GM15510 (cell line): ENCODE data around the gene VPS4A.
A peak's percentile ranks its signal among the peaks of the same experiment; 100 is the strongest.

Source experiments
- POLR2A ChIP-seq: IDR thresholded peaks from 3 replicates; pipeline ENCODE4 v1.6.1; 2011; ENCODE audit warnings: borderline replicate concordance; ENCODE audit not compliant: insufficient read length; ENCODE audit errors: extremely low read depth

The VPS4A gene

DNA sequence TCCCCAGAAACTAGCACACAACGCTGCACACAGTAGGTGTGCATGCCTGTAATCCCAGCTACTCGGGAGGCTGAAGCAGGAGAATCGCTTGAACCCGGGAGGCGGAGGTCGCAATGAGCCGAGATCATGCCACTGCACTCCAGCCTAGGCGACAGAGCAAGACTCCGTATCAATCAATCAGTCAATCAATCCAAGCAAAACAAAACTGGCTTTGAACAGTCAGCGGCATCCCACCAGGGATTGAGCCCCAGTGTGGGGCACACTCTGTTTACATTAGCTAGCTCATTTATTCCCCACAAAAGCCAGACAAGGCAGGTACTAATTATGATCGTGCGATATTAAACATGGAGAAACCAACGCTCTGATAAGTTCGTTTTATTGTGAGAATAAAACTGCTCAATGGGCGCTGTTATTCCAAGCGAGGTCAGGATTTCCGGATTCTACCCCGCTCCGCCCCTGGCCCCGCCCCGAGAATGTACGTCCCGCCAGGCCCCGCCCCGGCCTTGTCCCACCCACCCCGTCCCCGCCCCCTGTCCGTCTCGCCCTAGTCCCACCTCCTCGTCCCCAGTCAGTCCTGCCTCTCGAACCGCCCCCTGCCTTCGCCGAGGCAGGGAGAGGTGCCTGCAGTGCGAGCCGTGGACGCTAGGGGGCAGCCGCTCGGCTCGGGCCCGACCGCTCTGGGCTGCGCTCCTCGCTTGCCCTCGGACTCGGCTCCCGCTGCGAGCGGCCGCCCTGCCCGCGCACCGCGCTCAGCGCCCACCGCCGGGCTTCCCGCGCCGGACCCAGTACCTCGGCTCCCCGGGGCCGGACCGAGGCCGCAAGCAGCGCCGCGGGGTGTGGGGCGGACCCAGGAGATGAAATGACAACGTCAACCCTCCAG lies at the start of gene VPS4A:
Gene VPS4A (plus strand): TSS at position 698 of the 880 bp plus-strand sequence. CDS start 162 bp downstream, at position 860.
- TF ChIP-seq POLR2A, result peak; percentile 89

GRCh38 chr16:69266334-69267063 lies 44.7 kb upstream of the VPS4A start:
- TF ChIP-seq POLR2A, result no peak

DNA sequence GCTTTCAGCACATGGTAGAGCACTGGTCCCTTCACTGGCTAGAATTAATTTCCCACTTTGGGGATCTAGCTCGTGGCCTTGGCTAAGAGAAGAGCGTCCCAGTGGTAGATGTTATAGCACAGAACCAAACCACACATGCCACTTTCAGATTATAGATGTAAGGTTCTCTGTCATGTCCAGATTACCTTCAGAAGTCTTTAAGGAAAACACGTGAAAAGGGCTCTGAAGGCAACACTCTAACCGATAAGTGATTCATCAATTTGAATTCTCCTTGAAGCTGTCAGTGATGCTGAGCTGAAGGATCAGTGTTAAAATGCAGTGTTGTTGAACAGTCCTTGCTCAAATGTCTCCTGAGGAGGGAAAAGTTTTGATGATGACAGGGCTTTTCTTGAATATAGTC lies 43.5 kb upstream of the VPS4A start:
- TF ChIP-seq POLR2A, result no peak

DNA sequence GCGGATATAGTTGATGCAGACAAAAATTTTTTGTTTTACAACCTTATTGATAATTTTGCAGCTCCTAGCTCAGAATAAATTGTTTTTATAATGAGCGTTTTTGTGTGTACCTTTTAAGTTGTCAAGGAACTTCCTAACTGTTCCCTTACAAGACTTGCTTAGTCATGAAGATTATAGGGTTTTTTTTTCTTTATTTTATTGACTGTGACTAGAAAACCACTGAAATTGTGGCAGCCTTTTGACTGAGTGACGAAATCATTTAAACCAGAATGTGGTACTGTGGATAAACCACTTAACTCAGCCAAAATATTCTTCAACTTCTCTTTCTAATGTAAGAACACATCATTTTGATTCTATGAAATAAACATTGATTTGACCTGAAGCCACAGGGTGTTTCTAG lies 40.8 kb upstream of the VPS4A start:
- TF ChIP-seq POLR2A, result no peak

- TF ChIP-seq POLR2A, result no peak
Measured at GRCh38 chr16:69270831-69271230, 40.3 kb upstream of the VPS4A start.

DNA sequence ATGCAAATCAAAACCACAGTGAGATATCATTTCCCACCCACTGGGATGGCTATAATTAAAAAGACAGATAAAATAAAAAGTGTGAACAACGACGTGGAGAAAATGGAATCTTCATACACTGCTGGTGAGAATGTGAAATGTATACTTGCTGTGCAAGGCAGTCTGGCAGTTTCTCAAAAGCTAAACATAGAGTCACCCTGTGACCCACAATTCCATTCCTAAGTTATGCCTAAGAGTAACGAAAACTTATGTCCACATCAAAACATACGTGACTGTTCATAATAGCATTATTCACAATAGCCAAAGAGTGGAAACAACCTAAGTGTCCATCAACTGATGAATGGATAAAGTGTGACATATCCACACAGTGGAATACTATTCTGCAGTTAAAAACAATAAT lies 38.1 kb upstream of the VPS4A start:
- no peak for TF ChIP-seq POLR2A

DNA sequence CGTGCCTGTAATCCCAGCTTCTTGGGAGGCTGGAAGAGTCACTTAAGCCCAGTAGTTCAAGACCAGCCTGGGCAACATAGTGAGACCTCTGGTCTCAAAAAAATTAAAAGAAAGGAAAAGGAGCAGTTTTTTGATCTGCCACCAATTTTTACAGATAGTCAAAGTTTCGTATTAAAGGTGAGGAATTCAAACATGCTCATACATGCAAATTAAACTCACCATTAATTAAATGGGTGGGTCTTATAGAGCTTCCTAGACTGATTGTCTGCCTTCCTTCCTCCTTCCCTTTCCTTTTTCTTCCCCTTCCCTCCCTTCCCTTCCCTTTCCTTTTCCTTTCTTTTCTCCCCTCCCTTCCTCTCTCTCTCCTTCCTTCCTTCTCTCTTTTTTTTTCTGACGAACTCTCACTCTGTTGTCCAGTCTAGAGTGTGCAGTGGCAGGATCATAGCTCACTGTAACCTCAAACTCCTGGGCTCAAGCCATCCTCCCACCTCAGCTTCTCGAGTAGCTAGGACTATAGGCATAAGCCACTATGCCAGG lies 36.4 kb upstream of the VPS4A start:
- no peak for TF ChIP-seq POLR2A

DNA sequence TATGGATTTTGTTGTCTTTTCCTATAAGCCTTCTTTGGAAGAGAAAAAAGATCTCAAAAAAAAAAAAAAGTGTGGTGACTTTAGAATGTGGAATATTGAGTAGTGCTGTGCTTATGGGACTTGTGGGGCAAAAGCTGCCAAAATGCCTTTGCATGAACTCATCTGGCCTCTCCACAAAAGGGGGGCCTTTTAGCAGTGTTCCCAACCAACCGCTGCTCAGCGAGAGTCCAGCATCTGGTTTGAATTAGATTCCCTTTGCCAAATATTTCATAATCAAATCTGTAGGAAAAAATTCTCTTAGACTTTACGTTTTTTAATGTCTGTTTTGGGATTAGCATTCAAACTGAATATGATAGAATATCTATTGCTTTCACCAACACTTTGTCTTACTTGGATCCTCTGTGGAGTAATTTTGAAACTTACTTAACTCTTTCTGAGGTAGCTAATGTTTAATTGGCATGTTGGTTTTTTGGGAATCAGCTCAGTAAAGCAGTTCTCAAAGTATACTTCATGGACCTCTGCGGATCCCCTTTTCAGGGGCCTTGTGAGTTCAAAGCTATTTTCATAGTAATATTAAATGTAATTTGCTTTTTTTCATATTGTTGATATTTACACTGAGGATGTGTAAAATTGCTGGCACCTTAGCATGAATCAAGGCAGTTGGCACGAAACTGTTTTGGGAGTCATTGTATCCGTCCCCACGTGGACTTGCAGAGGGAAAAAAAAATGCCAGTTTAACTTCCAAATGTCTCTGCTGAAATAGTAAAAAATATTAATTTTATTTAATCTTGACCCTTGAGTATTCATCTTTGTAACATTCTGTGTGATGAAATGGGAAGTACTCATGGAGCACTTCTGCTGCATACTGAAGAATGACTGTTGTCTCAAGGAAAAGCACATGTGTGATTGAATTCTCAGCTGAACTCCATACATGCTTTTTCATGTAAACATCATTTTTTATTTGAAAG lies 34.7 kb upstream of the VPS4A start:
- no peak for TF ChIP-seq POLR2A

GRCh38 chr16:69277413-69277812 lies 33.7 kb upstream of the VPS4A start:
- no peak for TF ChIP-seq POLR2A

GRCh38 chr16:69283851-69284250 lies 27.3 kb upstream of the VPS4A start:
- no peak for TF ChIP-seq POLR2A

GRCh38 chr16:69285240-69285639 lies 25.9 kb upstream of the VPS4A start:
- no peak for TF ChIP-seq POLR2A

- TF ChIP-seq POLR2A, result no peak
Measured at GRCh38 chr16:69286941-69287713, 24.0 kb upstream of the VPS4A start.

DNA sequence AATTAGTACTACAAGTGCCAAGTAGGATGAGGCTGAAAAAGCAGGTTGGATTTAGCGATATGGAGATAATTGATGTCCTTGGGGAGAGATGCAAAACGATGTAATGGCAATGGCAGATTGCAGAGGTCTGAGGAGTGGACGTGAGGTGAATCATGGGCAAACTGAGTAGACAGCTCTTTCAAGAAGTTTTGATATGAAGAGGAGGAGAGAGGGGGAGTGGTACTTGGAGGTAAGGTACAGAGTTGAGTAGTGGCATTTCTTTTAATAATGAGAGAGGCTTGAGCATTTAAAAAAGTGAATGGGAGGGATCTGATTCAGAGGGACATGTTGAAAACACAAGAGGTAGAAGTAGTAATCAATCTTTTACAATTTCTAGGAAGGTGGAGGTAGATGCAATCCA lies 17.7 kb upstream of the VPS4A start:
- TF ChIP-seq POLR2A, result no peak

DNA sequence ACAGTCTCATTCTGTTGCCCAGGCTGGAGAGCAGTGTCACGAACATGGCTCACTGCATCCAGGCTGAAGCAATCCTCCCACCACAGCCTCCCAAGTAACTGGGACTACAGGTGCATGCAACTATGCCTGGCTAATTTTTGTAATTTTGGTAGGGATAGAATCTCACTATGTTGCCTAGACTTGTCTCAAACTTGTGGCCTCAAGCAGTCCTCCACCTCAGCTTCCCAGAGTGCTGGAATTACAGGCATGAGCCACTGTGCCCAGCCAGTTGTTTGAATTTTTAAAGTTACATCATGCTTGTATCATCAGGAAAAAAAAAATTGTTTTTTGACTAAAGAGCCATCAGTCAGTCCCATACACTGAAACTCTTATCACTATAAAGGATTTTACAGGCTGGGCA lies 17.1 kb upstream of the VPS4A start:
- TF ChIP-seq POLR2A, result no peak
